OCI-LY1 (cell line): ENCODE data around the gene PFKL.

Experiments used
- EZH2 ChIP-seq: fragments of 200-600 bp; sonication (generic), shearing (Covaris generic); IDR thresholded peaks from 2 replicates; pipeline ENCODE4 v1.8.0; 2017; ENCODE audit warnings: borderline replicate concordance, mixed run types, mild to moderate bottlenecking, antibody characterized with exemption, low read length, moderate library complexity, mixed read lengths
- TF ChIP-seq, protein P1 (sequence below): fragments of 200-600 bp; sonication (generic), shearing (Covaris generic); IDR thresholded peaks from 2 replicates; pipeline ENCODE4 v1.5.1; 2017; ENCODE audit warnings: mild to moderate bottlenecking, antibody characterized with exemption, low read length, moderate library complexity, mixed read lengths

GRCh38 chr21:44303490-44303981 is 3.7 kb downstream of the PFKL start:
- TF ChIP-seq, protein P1, sequence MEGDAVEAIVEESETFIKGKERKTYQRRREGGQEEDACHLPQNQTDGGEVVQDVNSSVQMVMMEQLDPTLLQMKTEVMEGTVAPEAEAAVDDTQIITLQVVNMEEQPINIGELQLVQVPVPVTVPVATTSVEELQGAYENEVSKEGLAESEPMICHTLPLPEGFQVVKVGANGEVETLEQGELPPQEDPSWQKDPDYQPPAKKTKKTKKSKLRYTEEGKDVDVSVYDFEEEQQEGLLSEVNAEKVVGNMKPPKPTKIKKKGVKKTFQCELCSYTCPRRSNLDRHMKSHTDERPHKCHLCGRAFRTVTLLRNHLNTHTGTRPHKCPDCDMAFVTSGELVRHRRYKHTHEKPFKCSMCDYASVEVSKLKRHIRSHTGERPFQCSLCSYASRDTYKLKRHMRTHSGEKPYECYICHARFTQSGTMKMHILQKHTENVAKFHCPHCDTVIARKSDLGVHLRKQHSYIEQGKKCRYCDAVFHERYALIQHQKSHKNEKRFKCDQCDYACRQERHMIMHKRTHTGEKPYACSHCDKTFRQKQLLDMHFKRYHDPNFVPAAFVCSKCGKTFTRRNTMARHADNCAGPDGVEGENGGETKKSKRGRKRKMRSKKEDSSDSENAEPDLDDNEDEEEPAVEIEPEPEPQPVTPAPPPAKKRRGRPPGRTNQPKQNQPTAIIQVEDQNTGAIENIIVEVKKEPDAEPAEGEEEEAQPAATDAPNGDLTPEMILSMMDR: no peak
- TF ChIP-seq EZH2: no peak
